HepG2 (cell line): ENCODE results near the gene CELF4.

ENCODE experiments used
- E2F1 ChIP-seq: sonication (generic); formaldehyde crosslinking; IDR thresholded peaks from 2 replicates; pipeline ENCODE4 v1.5.0; 2020; ENCODE audit warnings: missing genetic modification reagents
- FUBP1 ChIP-seq: sonication (generic); formaldehyde crosslinking; IDR thresholded peaks from 2 replicates; pipeline ENCODE4 v1.5.1; 2020; ENCODE audit warnings: missing genetic modification reagents, mild to moderate bottlenecking, borderline replicate concordance
- MAFK ChIP-seq, 2 experiments: IDR thresholded peaks in 1 of 2; conservative IDR thresholded peaks in 1 of 2; 2 replicates each; pipeline ENCODE4 v1.6.1; 2011; ENCODE audit warnings: improper control_type of control experiment in 2 of 2, low read length in 2 of 2
- POLR2A ChIP-seq, 2 experiments: IDR thresholded peaks; 2 replicates each; pipeline ENCODE4 v1.6.1; 2011; ENCODE audit warnings: low read depth in 2 of 2, low read length in 2 of 2, mild to moderate bottlenecking in 1 of 2, moderate library complexity in 1 of 2; ENCODE audit not compliant: insufficient read depth in 1 of 2
- TAF15 ChIP-seq: fragments of 200-400 bp; formaldehyde crosslinking; IDR thresholded peaks from one replicate; pipeline ENCODE4 v1.6.1; 2018; ENCODE audit warnings: mild to moderate bottlenecking, low read depth, low read length; ENCODE audit not compliant: poor library complexity, severe bottlenecking
- ZNF639 ChIP-seq: conservative IDR thresholded peaks from 2 replicates; pipeline ENCODE4 v1.6.1; 2018; ENCODE audit warnings: missing genetic modification reagents
- ZNF792 ChIP-seq: IDR thresholded peaks from 2 replicates; pipeline ENCODE4 v1.6.1; 2016
- TF ChIP-seq, protein P1 (sequence below): sonication (generic); formaldehyde crosslinking; IDR thresholded peaks from 2 replicates; pipeline ENCODE4 v1.4.0; 2020; ENCODE audit warnings: missing genetic modification reagents, borderline replicate concordance
- TF ChIP-seq, protein P2 (sequence below): sonication (generic); formaldehyde crosslinking; IDR thresholded peaks from 2 replicates; pipeline ENCODE4 v1.4.0; 2020; ENCODE audit warnings: missing genetic modification reagents
- TF ChIP-seq, protein P3 (sequence below): sonication (generic); formaldehyde crosslinking; IDR thresholded peaks from 2 replicates; pipeline ENCODE4 v1.5.0; 2020; ENCODE audit warnings: mild to moderate bottlenecking, missing genetic modification reagents, moderate library complexity
- TF ChIP-seq, protein P4 (sequence below): sonication (generic); formaldehyde crosslinking; IDR thresholded peaks from 2 replicates; pipeline ENCODE4 v1.8.0; 2023; ENCODE audit warnings: mild to moderate bottlenecking, missing genetic modification reagents

DNA sequence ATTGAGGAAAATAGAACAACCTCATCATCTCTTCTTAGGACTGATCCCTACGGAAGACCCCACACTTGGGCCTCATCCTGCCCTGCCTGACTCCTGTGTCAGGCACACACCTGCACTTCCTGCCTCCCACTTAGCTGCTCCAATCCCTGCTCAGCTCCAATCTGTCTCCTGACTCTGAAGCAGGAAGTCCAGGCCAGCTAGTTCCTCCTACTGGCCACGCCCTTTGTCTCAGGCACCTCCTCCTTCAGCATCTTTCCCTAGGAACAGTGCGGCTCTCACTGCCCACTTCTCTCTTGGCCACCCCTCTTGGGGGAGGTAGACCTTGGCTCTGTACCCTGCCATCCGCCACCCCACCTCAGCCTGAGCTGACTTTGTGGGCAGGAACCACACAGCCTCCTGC is 135.8 kb downstream of the CELF4 start:
- TF ChIP-seq, protein P1, sequence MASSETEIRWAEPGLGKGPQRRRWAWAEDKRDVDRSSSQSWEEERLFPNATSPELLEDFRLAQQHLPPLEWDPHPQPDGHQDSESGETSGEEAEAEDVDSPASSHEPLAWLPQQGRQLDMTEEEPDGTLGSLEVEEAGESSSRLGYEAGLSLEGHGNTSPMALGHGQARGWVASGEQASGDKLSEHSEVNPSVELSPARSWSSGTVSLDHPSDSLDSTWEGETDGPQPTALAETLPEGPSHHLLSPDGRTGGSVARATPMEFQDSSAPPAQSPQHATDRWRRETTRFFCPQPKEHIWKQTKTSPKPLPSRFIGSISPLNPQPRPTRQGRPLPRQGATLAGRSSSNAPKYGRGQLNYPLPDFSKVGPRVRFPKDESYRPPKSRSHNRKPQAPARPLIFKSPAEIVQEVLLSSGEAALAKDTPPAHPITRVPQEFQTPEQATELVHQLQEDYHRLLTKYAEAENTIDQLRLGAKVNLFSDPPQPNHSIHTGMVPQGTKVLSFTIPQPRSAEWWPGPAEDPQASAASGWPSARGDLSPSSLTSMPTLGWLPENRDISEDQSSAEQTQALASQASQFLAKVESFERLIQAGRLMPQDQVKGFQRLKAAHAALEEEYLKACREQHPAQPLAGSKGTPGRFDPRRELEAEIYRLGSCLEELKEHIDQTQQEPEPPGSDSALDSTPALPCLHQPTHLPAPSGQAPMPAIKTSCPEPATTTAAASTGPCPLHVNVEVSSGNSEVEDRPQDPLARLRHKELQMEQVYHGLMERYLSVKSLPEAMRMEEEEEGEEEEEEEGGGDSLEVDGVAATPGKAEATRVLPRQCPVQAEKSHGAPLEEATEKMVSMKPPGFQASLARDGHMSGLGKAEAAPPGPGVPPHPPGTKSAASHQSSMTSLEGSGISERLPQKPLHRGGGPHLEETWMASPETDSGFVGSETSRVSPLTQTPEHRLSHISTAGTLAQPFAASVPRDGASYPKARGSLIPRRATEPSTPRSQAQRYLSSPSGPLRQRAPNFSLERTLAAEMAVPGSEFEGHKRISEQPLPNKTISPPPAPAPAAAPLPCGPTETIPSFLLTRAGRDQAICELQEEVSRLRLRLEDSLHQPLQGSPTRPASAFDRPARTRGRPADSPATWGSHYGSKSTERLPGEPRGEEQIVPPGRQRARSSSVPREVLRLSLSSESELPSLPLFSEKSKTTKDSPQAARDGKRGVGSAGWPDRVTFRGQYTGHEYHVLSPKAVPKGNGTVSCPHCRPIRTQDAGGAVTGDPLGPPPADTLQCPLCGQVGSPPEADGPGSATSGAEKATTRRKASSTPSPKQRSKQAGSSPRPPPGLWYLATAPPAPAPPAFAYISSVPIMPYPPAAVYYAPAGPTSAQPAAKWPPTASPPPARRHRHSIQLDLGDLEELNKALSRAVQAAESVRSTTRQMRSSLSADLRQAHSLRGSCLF (CRISPR knock-in tag), result no peak
- no peak for TF ChIP-seq MAFK (conservative IDR thresholded peaks at IDR 0.05 in 1 of 2, IDR thresholded peaks at IDR 0.05 in 1 of 2; ENCODE audit: low read length in 2 of 2)
- no peak for TF ChIP-seq FUBP1 (CRISPR knock-in tag)
- TF ChIP-seq, protein P2, sequence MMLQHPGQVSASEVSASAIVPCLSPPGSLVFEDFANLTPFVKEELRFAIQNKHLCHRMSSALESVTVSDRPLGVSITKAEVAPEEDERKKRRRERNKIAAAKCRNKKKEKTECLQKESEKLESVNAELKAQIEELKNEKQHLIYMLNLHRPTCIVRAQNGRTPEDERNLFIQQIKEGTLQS, result no peak
- no peak for TF ChIP-seq ZNF639 (CRISPR knock-in tag)
- TF ChIP-seq ZNF792, result no peak
- TF ChIP-seq TAF15, result no peak
- TF ChIP-seq, protein P3, sequence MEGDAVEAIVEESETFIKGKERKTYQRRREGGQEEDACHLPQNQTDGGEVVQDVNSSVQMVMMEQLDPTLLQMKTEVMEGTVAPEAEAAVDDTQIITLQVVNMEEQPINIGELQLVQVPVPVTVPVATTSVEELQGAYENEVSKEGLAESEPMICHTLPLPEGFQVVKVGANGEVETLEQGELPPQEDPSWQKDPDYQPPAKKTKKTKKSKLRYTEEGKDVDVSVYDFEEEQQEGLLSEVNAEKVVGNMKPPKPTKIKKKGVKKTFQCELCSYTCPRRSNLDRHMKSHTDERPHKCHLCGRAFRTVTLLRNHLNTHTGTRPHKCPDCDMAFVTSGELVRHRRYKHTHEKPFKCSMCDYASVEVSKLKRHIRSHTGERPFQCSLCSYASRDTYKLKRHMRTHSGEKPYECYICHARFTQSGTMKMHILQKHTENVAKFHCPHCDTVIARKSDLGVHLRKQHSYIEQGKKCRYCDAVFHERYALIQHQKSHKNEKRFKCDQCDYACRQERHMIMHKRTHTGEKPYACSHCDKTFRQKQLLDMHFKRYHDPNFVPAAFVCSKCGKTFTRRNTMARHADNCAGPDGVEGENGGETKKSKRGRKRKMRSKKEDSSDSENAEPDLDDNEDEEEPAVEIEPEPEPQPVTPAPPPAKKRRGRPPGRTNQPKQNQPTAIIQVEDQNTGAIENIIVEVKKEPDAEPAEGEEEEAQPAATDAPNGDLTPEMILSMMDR (CRISPR knock-in tag), result no peak
- no peak for TF ChIP-seq POLR2A (IDR thresholded peaks at IDR 0.05; ENCODE audit: insufficient read depth in 1 of 2, low read depth in 2 of 2, low read length in 2 of 2)
- no peak for TF ChIP-seq E2F1 (CRISPR knock-in tag)
- TF ChIP-seq, protein P4, sequence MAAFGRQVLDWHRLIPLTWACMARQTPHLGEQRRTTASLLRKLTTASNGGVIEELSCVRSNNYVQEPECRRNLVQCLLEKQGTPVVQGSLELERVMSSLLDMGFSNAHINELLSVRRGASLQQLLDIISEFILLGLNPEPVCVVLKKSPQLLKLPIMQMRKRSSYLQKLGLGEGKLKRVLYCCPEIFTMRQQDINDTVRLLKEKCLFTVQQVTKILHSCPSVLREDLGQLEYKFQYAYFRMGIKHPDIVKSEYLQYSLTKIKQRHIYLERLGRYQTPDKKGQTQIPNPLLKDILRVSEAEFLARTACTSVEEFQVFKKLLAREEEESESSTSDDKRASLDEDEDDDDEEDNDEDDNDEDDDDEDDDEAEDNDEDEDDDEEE (CRISPR knock-in tag), result no peak
